ENCODE data around the gene BRWD1. TPM values are rescaled to one million over a fixed set of nuclear protein-coding genes. Genes with fewer than 3 reads are reported as not detected.

The BRWD1 gene
- total RNA-seq, 3 donors from 2014 or later (not counting 1 experiment from before 2014, with no cell fraction given): 92.0 to 93.8 (median 93.3) TPM

DNA sequence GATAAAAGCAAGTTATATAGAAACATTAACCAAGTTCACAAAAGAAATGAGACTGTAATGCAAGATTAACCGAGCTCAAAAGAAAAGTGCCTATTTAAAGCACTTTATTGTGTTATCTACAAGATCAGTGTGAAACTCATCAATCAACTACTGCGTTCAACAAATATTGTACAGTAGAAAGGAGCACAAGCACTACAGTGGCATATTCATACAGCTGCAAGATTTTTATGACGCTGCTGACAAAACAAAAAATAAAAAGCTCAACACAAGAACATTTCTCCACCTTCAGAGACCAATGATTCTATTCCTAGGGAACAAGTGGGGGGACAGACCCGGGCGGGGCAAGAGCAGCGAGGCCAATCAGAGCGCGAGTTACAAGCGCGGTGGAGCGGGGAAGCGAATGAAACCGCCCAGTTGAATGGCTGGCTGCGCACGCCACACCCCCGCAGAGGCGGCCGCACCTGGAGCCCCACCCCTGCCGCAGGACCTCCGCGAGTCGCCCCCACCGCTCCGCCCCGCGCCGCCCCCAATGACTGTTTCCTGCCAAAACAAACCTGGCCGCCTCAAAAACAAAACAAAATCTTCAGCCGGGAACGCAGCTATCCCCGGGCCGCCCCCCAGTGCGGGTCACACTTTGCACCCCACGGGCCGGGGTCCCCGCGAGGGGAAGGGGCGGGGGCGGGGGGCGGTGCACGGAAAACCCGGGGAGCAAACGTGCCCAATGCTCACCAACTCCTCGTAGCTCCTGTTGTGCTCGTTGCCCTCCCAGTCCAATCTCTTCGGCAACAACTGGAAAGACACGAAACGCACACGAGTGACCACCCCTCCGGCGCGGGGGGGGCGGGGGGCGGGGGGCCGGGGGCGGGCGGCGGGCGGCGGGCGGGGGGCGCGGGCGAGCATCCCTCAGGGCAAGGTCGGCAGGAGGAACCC lies 1.1 kb downstream of the BRWD1 start:
- peaks cover 10% of the 10 kb centered on the region for H3K4me1 ChIP-seq (ENCODE audit: control insufficient read depth, insufficient read depth, low read length)
- peak overlapping the region; percentile 92 to 97 for H3K27ac Mint-ChIP-seq
- H3K4me1 Mint-ChIP-seq: peaks cover 39 to 49% of the 10 kb centered on the region in 2 donors
- peaks cover 12% of the 10 kb centered on the region for H3K36me3 ChIP-seq (ENCODE audit: control insufficient read depth, insufficient read depth, low read length)
- no peaks in the 10 kb centered on the region for H3K9me3 Mint-ChIP-seq
- no peaks in the 10 kb centered on the region for H3K27me3 Mint-ChIP-seq (ENCODE audit: low read depth in 2 of 2)
- H3K9me3 ChIP-seq (ENCODE audit: control insufficient read depth, insufficient read depth, low read length): no peaks in the 10 kb centered on the region
- DNase-seq: peak; percentile 96 to 98
- peak overlapping the region; percentile 65 for H3K27ac ChIP-seq (ENCODE audit: low read length)
- H3K4me3 ChIP-seq (ENCODE audit: low read length): peak overlapping the region; percentile 88
- H3K27me3 ChIP-seq (ENCODE audit: control insufficient read depth, insufficient read depth, low read length): no peaks in the 10 kb centered on the region
- intact Hi-C loops (cut with micrococcal nuclease): loop anchor here (1.0 to 2.0 kb wide), 3 partner anchors 36 to 133 kb away; partner anchors contain the start of genes LCA5L and PSMG1
- peak; percentile 87 to 94 (median 87) for ATAC-seq
- peaks cover 6% of the 10 kb centered on the region for H3K36me3 Mint-ChIP-seq
- WGBS (ENCODE audit: insufficient coverage): under 1% methylated on average over 63 of the region's 65 CpGs
- TF ChIP-seq, protein P1, sequence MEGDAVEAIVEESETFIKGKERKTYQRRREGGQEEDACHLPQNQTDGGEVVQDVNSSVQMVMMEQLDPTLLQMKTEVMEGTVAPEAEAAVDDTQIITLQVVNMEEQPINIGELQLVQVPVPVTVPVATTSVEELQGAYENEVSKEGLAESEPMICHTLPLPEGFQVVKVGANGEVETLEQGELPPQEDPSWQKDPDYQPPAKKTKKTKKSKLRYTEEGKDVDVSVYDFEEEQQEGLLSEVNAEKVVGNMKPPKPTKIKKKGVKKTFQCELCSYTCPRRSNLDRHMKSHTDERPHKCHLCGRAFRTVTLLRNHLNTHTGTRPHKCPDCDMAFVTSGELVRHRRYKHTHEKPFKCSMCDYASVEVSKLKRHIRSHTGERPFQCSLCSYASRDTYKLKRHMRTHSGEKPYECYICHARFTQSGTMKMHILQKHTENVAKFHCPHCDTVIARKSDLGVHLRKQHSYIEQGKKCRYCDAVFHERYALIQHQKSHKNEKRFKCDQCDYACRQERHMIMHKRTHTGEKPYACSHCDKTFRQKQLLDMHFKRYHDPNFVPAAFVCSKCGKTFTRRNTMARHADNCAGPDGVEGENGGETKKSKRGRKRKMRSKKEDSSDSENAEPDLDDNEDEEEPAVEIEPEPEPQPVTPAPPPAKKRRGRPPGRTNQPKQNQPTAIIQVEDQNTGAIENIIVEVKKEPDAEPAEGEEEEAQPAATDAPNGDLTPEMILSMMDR (IDR thresholded peaks at IDR 0.05): no peak
- peak overlapping the region; percentile 92 for H3K4me3 Mint-ChIP-seq

- intact Hi-C loops (cut with micrococcal nuclease): no loop called here
- H3K4me1 Mint-ChIP-seq: peaks cover 40 to 49% of the 10 kb centered on the region in 2 donors
- TF ChIP-seq, protein P1 (IDR thresholded peaks at IDR 0.05): no peak
- Histone ChIP-seq H3K27ac (ENCODE audit: low read length) (no peak overlapping the region), H3K4me1 (ENCODE audit: control insufficient read depth, insufficient read depth, low read length) (peaks cover 10% of the 10 kb centered on the region), H3K36me3 (ENCODE audit: control insufficient read depth, insufficient read depth, low read length) (peaks cover 14% of the 10 kb centered on the region), H3K9me3 (ENCODE audit: control insufficient read depth, insufficient read depth, low read length) (no peaks in the 10 kb centered on the region), H3K4me3 (ENCODE audit: low read length) (no peak overlapping the region), H3K27me3 (ENCODE audit: control insufficient read depth, insufficient read depth, low read length) (no peaks in the 10 kb centered on the region)
- H3K27me3 Mint-ChIP-seq (ENCODE audit: low read depth in 2 of 2): no peaks in the 10 kb centered on the region
- peak overlapping the region; percentile 92 to 97 for H3K27ac Mint-ChIP-seq
- ATAC-seq (no peak), DNase-seq (no peak)
- H3K4me3 Mint-ChIP-seq: no peak overlapping the region
- no peaks in the 10 kb centered on the region for H3K9me3 Mint-ChIP-seq
- peaks cover 6% of the 10 kb centered on the region for H3K36me3 Mint-ChIP-seq
- 96% methylated on average over 7 of the region's 7 CpGs for WGBS (ENCODE audit: insufficient coverage)
These were observed 2.3 kb downstream of the BRWD1 start for GRCh38 chr21:39311164-39311563.

- H3K4me1 Mint-ChIP-seq: peaks cover 31 to 35% of the 10 kb centered on the region in 2 donors
- H3K36me3 ChIP-seq (ENCODE audit: control insufficient read depth, insufficient read depth, low read length): peaks cover 17% of the 10 kb centered on the region
- H3K36me3 Mint-ChIP-seq: peaks cover 6% of the 10 kb centered on the region
- DNase-seq (no peak), ATAC-seq (no peak)
- H3K9me3 Mint-ChIP-seq: no peaks in the 10 kb centered on the region
- intact Hi-C loops (cut with micrococcal nuclease): no loop called here
- TF ChIP-seq, protein P1 (IDR thresholded peaks at IDR 0.05): no peak
- no peaks in the 10 kb centered on the region for H3K27me3 ChIP-seq (ENCODE audit: control insufficient read depth, insufficient read depth, low read length)
- no peak overlapping the region for H3K27ac ChIP-seq (ENCODE audit: low read length)
- no peak overlapping the region for H3K4me3 ChIP-seq (ENCODE audit: low read length)
- no CpG with 5 or more reads among the region's 1 CpG for WGBS (ENCODE audit: insufficient coverage)
- H3K27ac Mint-ChIP-seq: peak overlapping the region in 1 of 2 donors; percentile 36
- no peaks in the 10 kb centered on the region for H3K4me1 ChIP-seq (ENCODE audit: control insufficient read depth, insufficient read depth, low read length)
- H3K27me3 Mint-ChIP-seq (ENCODE audit: low read depth in 2 of 2): no peaks in the 10 kb centered on the region
- H3K9me3 ChIP-seq (ENCODE audit: control insufficient read depth, insufficient read depth, low read length): no peaks in the 10 kb centered on the region
- no peak overlapping the region for H3K4me3 Mint-ChIP-seq
These were observed 6.0 kb downstream of the BRWD1 start for GRCh38 chr21:39307466-39307865.

All from natural killer cell (primary cell).